ENCODE data around the gene NEK6. TPM values are rescaled to one million over a fixed set of nuclear protein-coding genes. Genes with fewer than 3 reads are reported as not detected.

Gene NEK6
- total RNA-seq, 1 experiment from 2014 or later: 57.9 TPM

DNA sequence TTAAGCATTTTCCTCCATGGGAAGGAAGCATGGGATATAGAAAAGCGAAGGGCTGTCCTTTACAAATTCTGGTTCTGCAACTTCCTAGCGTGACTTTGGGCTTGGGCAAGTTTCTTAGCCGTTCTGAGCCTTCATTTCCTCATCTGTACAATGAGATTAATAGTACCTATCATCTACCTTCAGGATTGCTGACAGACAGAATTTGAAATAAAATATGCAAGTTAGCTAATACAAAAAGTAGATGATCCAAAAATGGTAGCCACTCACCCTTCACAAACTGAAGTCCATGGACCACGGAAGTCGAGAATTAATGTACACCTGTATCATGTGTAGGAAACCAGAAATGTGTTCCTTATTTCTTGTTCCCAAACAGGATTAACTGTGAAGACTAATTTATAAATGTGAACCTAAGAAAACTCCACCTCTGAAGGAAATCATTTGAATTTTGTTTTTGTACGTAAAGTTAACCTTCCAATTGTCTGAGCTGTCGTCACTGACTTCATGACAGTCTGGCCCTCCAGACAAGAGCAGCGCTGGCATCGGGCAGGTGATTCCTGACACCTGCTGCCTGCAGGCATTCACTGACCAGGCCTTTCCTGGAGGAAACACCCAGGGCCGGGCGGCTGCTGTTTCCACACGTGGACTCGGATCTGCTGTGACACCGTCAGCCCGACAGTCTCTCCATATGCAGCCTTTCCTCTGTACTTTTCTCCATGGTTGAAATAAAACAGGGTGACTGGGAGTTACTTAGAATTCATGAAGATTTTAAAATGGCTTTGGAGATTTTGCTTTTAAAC is 94.1 kb downstream of the NEK6 start:
- Histone ChIP-seq H3K4me2 (no peak overlapping the region), H3K27me3 (ENCODE audit: insufficient read depth, low read depth) (no peaks in the 10 kb centered on the region), H3K9me3 (ENCODE audit: insufficient read depth, low read depth) (no peaks in the 10 kb centered on the region), H3K27ac (no peak overlapping the region), H4K20me1 (ENCODE audit: insufficient read depth) (peaks cover 43% of the 10 kb centered on the region), H3K79me2 (ENCODE audit: low read depth) (0 out of 2 replicates have a peak, but pooled peaks cover 7% of the 10 kb centered on the region), H3K9me2 (ENCODE audit: insufficient read depth) (no peaks in the 10 kb centered on the region), H2AFZ (no peak overlapping the region), H3K36me3 (ENCODE audit: low read depth) (peaks cover 15% of the 10 kb centered on the region; the same call in 1 of the 2 replicates), H3F3A (ENCODE audit: insufficient read depth, low read depth) (peaks cover 27% of the 10 kb centered on the region), H3K4me3 (no peak overlapping the region), H3K4me1 (replicated peaks; ENCODE audit: insufficient read depth) (no peaks in the 10 kb centered on the region)
- no peak for DNase-seq
- POLR2A ChIA-PET (ENCODE audit: unreplicated experiment): no interaction called here
- CTCF ChIA-PET: no interaction called here
- intact Hi-C loops (cut with micrococcal nuclease; ENCODE audit: unreplicated experiment): no loop called here
- TF ChIP-seq, protein P1, sequence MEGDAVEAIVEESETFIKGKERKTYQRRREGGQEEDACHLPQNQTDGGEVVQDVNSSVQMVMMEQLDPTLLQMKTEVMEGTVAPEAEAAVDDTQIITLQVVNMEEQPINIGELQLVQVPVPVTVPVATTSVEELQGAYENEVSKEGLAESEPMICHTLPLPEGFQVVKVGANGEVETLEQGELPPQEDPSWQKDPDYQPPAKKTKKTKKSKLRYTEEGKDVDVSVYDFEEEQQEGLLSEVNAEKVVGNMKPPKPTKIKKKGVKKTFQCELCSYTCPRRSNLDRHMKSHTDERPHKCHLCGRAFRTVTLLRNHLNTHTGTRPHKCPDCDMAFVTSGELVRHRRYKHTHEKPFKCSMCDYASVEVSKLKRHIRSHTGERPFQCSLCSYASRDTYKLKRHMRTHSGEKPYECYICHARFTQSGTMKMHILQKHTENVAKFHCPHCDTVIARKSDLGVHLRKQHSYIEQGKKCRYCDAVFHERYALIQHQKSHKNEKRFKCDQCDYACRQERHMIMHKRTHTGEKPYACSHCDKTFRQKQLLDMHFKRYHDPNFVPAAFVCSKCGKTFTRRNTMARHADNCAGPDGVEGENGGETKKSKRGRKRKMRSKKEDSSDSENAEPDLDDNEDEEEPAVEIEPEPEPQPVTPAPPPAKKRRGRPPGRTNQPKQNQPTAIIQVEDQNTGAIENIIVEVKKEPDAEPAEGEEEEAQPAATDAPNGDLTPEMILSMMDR (conservative IDR thresholded peaks at IDR 0.05): no peak
- no peak for TF ChIP-seq EZH2 (IDR thresholded peaks at IDR 0.05; ENCODE audit: low read depth)
- no TSS peak for BruUV-seq (replicated peaks)

DNA sequence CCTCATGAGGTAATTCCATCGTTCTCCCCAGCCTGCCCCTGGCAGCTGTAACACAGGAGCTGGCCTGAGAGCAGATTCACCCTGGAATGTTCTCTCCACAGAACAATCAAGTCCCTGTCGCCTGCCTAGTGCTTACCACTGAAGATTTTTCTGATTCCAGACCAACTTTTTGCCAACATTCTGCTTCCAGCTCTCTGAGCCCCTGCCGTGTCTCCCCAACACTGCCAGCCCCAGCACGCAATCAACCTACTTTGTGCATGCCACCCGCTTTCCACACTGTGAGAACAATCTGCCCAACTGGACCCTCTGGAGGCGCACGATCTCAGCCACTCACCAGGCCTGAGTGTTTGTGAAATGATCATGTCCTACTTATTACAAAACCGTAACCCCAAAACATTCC is 94.9 kb downstream of the NEK6 start:
- POLR2A ChIA-PET (ENCODE audit: unreplicated experiment): no interaction called here
- no peaks in the 10 kb centered on the region for H3K9me3 ChIP-seq (ENCODE audit: insufficient read depth, low read depth)
- no peaks in the 10 kb centered on the region for H3K27me3 ChIP-seq (ENCODE audit: insufficient read depth, low read depth)
- H4K20me1 ChIP-seq (ENCODE audit: insufficient read depth): peaks cover 51% of the 10 kb centered on the region
- no TSS peak for BruUV-seq (replicated peaks)
- H3K4me2 ChIP-seq: no peak overlapping the region
- CTCF ChIA-PET: no interaction called here
- no peaks in the 10 kb centered on the region for H3K9me2 ChIP-seq (ENCODE audit: insufficient read depth)
- DNase-seq: no peak
- H3K4me3 ChIP-seq: no peak overlapping the region
- no peak overlapping the region for H3K27ac ChIP-seq
- H3K79me2 ChIP-seq (ENCODE audit: low read depth): peaks cover 13% of the 10 kb centered on the region
- no peaks in the 10 kb centered on the region for H3K4me1 ChIP-seq (replicated peaks; ENCODE audit: insufficient read depth)
- peaks cover 15% of the 10 kb centered on the region; the same call in 1 of the 2 replicates for H3K36me3 ChIP-seq (ENCODE audit: low read depth)
- intact Hi-C loops (cut with micrococcal nuclease; ENCODE audit: unreplicated experiment): no loop called here
- H3F3A ChIP-seq (ENCODE audit: insufficient read depth, low read depth): peaks cover 34% of the 10 kb centered on the region
- H2AFZ ChIP-seq: no peak overlapping the region
- TF ChIP-seq, protein P1 (conservative IDR thresholded peaks at IDR 0.05): no peak
- TF ChIP-seq EZH2 (IDR thresholded peaks at IDR 0.05; ENCODE audit: low read depth): no peak

DNA sequence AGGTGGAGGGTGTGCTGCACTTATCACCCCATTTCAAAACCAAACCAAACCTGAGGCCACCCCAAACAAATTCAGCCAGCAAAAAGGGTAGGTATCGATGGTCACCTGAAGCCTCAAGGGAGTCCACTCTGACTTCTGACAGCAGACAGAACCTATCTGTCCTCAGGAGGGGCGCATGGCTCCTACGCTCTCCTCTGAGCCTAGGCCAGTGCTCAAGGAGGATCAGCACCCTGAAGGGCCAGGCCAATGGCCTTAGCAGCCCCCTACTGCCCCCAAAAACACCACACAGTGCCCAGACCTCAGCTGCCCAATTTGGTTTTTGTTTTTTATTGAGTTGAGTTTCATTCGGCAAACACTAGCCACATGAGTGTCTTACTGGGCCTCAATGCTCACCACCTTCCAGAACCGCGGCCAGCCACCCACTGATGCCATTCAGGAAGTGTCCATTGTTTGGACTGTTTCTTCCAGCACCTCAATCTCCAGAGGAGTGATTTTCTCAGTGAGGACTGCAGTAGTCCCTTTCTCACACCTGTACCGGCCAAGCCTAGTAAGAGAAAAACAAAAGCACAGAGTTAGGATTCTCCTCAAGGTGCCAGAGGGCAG is 95.5 kb downstream of the NEK6 start:
- no TSS peak for BruUV-seq (replicated peaks)
- no peak for TF ChIP-seq EZH2 (IDR thresholded peaks at IDR 0.05; ENCODE audit: low read depth)
- TF ChIP-seq, protein P1 (conservative IDR thresholded peaks at IDR 0.05): no peak
- Histone ChIP-seq H3K4me3 (no peak overlapping the region), H3K36me3 (ENCODE audit: low read depth) (peaks cover 16% of the 10 kb centered on the region; the same call in 1 of the 2 replicates), H3K27me3 (ENCODE audit: insufficient read depth, low read depth) (no peaks in the 10 kb centered on the region), H3K4me1 (replicated peaks; ENCODE audit: insufficient read depth) (no peaks in the 10 kb centered on the region), H3K4me2 (no peak overlapping the region), H4K20me1 (ENCODE audit: insufficient read depth) (peaks cover 55% of the 10 kb centered on the region), H3K79me2 (ENCODE audit: low read depth) (peaks cover 20% of the 10 kb centered on the region), H3K9me3 (ENCODE audit: insufficient read depth, low read depth) (no peaks in the 10 kb centered on the region), H2AFZ (no peak overlapping the region), H3K27ac (no peak overlapping the region), H3F3A (ENCODE audit: insufficient read depth, low read depth) (peaks cover 34% of the 10 kb centered on the region), H3K9me2 (ENCODE audit: insufficient read depth) (no peaks in the 10 kb centered on the region)
- ChIA-PET POLR2A (ENCODE audit: unreplicated experiment) (no interaction called here), CTCF (no interaction called here)
- intact Hi-C loops (cut with micrococcal nuclease; ENCODE audit: unreplicated experiment): no loop called here
- no peak for DNase-seq

Measured in PC-9 (cell line).